ENCODE results near the gene TSR3. TPM values are rescaled to one million over a fixed set of nuclear protein-coding genes. Genes with fewer than 3 reads are reported as not detected.

Gene TSR3
- total and polyA plus RNA-seq, 2 of the 13 experiments (the other 11 are each of a cell fraction or from before 2014, with no cell fraction given) = 24.2 to 51.0 TPM

- TF ChIP-seq NFAT5 (CRISPR knock-in tag; IDR thresholded peaks at IDR 0.05) = peak; percentile 84; the same call in 1 of the 2 replicates
- TF ChIP-seq, protein P1, sequence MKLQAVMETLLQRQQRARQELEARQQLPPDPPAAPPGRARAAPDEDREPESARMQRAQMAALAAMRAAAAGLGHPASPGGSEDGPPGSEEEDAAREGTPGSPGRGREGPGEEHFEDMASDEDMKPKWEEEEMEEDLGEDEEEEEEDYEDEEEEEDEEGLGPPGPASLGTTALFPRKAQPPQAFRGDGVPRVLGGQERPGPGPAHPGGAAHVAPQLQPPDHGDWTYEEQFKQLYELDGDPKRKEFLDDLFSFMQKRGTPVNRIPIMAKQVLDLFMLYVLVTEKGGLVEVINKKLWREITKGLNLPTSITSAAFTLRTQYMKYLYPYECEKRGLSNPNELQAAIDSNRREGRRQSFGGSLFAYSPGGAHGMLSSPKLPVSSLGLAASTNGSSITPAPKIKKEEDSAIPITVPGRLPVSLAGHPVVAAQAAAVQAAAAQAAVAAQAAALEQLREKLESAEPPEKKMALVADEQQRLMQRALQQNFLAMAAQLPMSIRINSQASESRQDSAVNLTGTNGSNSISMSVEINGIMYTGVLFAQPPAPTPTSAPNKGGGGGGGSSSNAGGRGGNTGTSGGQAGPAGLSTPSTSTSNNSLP (IDR thresholded peaks at IDR 0.05; ENCODE audit: low read depth, low read length) = no peak
- peak; percentile 70; the same call in 1 of the 2 replicates for TF ChIP-seq MIER3 (CRISPR knock-in tag; IDR thresholded peaks at IDR 0.05; ENCODE audit: borderline replicate concordance)
- no peak for TF ChIP-seq ZNF530 (CRISPR knock-in tag; IDR thresholded peaks at IDR 0.05; ENCODE audit: low read depth)
- TF ChIP-seq PCBP2 (optimal IDR thresholded peaks at IDR 0.05; ENCODE audit: low read depth, low read length, poor library complexity, severe bottlenecking) = no peak
- TF ChIP-seq ZNF678 (CRISPR knock-in tag; IDR thresholded peaks at IDR 0.05) = no peak
- TF ChIP-seq, protein P2, sequence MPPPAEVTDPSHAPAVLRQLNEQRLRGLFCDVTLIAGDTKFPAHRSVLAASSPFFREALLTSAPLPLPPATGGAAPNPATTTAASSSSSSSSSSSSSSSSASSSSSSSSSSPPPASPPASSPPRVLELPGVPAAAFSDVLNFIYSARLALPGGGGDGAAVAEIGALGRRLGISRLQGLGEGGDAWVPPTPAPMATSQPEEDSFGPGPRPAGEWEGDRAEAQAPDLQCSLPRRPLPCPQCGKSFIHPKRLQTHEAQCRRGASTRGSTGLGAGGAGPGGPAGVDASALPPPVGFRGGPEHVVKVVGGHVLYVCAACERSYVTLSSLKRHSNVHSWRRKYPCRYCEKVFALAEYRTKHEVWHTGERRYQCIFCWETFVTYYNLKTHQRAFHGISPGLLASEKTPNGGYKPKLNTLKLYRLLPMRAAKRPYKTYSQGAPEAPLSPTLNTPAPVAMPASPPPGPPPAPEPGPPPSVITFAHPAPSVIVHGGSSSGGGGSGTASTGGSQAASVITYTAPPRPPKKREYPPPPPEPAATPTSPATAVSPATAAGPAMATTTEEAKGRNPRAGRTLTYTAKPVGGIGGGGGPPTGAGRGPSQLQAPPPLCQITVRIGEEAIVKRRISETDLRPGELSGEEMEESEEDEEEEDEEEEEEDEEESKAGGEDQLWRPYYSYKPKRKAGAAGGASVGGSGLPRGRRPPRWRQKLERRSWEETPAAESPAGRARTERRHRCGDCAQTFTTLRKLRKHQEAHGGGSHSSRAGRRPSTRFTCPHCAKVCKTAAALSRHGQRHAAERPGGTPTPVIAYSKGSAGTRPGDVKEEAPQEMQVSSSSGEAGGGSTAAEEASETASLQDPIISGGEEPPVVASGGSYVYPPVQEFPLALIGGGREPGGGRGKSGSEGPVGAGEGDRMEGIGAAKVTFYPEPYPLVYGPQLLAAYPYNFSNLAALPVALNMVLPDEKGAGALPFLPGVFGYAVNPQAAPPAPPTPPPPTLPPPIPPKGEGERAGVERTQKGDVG (CRISPR knock-in tag; IDR thresholded peaks at IDR 0.05; ENCODE audit: borderline replicate concordance) = no peak
- TF ChIP-seq PLSCR1 (CRISPR knock-in tag; IDR thresholded peaks at IDR 0.05; ENCODE audit: borderline replicate concordance) = no peak
- no peak; the same call in 1 of the 2 replicates for TF ChIP-seq ZNF746 (CRISPR knock-in tag; IDR thresholded peaks at IDR 0.05)
- TF ChIP-seq BRD4 (CRISPR knock-in tag; IDR thresholded peaks at IDR 0.05) = peak; percentile 72; the same call in 1 of the 2 replicates
- TF ChIP-seq TRAFD1 (CRISPR knock-in tag; IDR thresholded peaks at IDR 0.05; ENCODE audit: borderline replicate concordance) = no peak
- TF ChIP-seq ZNF83 (CRISPR knock-in tag; IDR thresholded peaks at IDR 0.05; ENCODE audit: borderline replicate concordance) = 0 out of 2 replicates have a peak, but pooled peaks have one; percentile 79
- no peak for TF ChIP-seq HDAC6 (IDR thresholded peaks at IDR 0.05; ENCODE audit: low read depth, low read length)
- TF ChIP-seq NFE2L2 (IDR thresholded peaks at IDR 0.05; ENCODE audit: low read length) = no peak
Measured at GRCh38 chr16:1351582-1352362, at the start of gene TSR3, which contains the start of gene GNPTG (continued).
